Endothelial cell of umbilical vein (primary cell): Measurements from ENCODE around the gene RFFL. TPM values are rescaled to one million over a fixed set of nuclear protein-coding genes. Genes with fewer than 3 reads are reported as not detected.

Source experiments
- BruUV-seq: library from RNA; stranded (reverse); fragments of 400-500 nt; replicated peaks from 2 replicates; lab custom pipeline; 2021; lab: Mats Ljungman, UMichigan
- CTCF ChIA-PET: fragments of 300-600, 350-600 bp; sonication (Branson Sonifier 250); formaldehyde crosslinking; loops from one replicate; lab custom pipeline; 2021; ENCODE audit warnings: antibody characterized with exemption, inconsistent platforms; lab: Charles Lee
- POLR2A ChIA-PET: fragments of 300-600, 350-600 bp; sonication (Branson Sonifier 250); formaldehyde crosslinking; loops from one replicate; lab custom pipeline; 2021; ENCODE audit warnings: antibody characterized with exemption, inconsistent platforms; lab: Charles Lee
- DNase-seq: peaks from one replicate; pipeline ENCODE4 v3.0.0-alpha.2; 2011; ENCODE audit warnings: low read depth, low spot score
- FAIRE-seq: peaks from 2 replicates; lab custom pipeline; 2011; peaks lifted over from hg19 to GRCh38; lab: Jason Lieb, UNC
- H2AFZ ChIP-seq: 2 replicates; pipeline ENCODE4 v1.6.0; 2012; ENCODE audit warnings: low read depth, low read length, control low read depth, inconsistent platforms
- H3K27ac ChIP-seq: 2 replicates; pipeline ENCODE4 v1.5.1; 2011; ENCODE audit warnings: low read depth, mild to moderate bottlenecking, control low read depth, low read length, moderate library complexity; ENCODE audit not compliant: insufficient read depth
- H3K27me3 ChIP-seq, 2 experiments: 2 replicates each; pipeline versions ENCODE4 v1.6.0 to v1.6.1; 2011; ENCODE audit warnings: low read length in 2 of 2, mixed read lengths in 1 of 2; ENCODE audit not compliant: control insufficient read depth in 2 of 2, insufficient read depth in 2 of 2
- H3K36me3 ChIP-seq, 2 experiments: 2 replicates in 1 of 2; 3 replicates in 1 of 2; pipeline ENCODE4 v1.5.1; 2011; ENCODE audit warnings: low read length in 2 of 2, mild to moderate bottlenecking in 1 of 2, moderate library complexity in 1 of 2; ENCODE audit not compliant: control insufficient read depth in 2 of 2, insufficient read depth in 2 of 2; ENCODE audit errors: extremely low read depth in 1 of 2
- H3K4me1 ChIP-seq: 3 replicates; pipeline ENCODE4 v1.5.1; 2011; ENCODE audit warnings: mild to moderate bottlenecking, low read length; ENCODE audit not compliant: control insufficient read depth, insufficient read depth; ENCODE audit errors: extremely low read depth
- H3K4me2 ChIP-seq: 2 replicates; pipeline ENCODE4 v1.6.1; 2011; ENCODE audit warnings: low read length, control low read depth, mixed read lengths; ENCODE audit not compliant: insufficient read depth
- H3K4me3 ChIP-seq, 3 experiments: fragments of 200-600 bp in 1 of 3; sonication (generic), shearing (Covaris generic) in 1 of 3; replicated peaks in 1 of 3; 2 replicates each; pipeline ENCODE4 v1.5.1; 2011 to 2016; ENCODE audit warnings: control low read depth in 3 of 3, low read length in 3 of 3, mild to moderate bottlenecking in 2 of 3, inconsistent platforms in 1 of 3, low read depth in 1 of 3, moderate library complexity in 1 of 3; ENCODE audit not compliant: insufficient read depth in 1 of 3
- H3K79me2 ChIP-seq: 2 replicates; pipeline ENCODE4 v1.6.0; 2012; ENCODE audit warnings: low read length, inconsistent platforms; ENCODE audit not compliant: control insufficient read depth, insufficient read depth
- H3K9ac ChIP-seq: replicated peaks from 2 replicates; pipeline ENCODE3; 2011; ENCODE audit warnings: low read length, control low read depth; ENCODE audit not compliant: insufficient read depth; ENCODE audit errors: extremely low read depth
- H3K9me1 ChIP-seq: replicated peaks from 3 replicates; pipeline ENCODE4 v1.6.0; 2011; ENCODE audit warnings: mild to moderate bottlenecking, low read length; ENCODE audit not compliant: control insufficient read depth, insufficient read depth; ENCODE audit errors: extremely low read depth
- H3K9me3 ChIP-seq: replicated peaks from 2 replicates; pipeline ENCODE4 v1.5.1; 2012; ENCODE audit warnings: low read length, inconsistent platforms; ENCODE audit not compliant: control insufficient read depth, insufficient read depth
- H4K20me1 ChIP-seq: replicated peaks from 2 replicates; pipeline ENCODE3; 2011; ENCODE audit warnings: mild to moderate bottlenecking, low read length; ENCODE audit not compliant: control insufficient read depth, insufficient read depth; ENCODE audit errors: extremely low read depth
- CTCF ChIP-seq, 2 donors: IDR thresholded peaks; 1 replicate in 1 of 2; 2 replicates in 1 of 2; pipeline ENCODE4 v1.5.1; 2011; ENCODE audit warnings: low read length in 2 of 2, mild to moderate bottlenecking in 2 of 2, moderate library complexity in 2 of 2, control low read depth in 1 of 2, inconsistent platforms in 1 of 2, low read depth in 1 of 2; ENCODE audit not compliant: insufficient read depth in 1 of 2; ENCODE audit errors: extremely low read depth in 1 of 2
- EZH2 ChIP-seq: IDR thresholded peaks from 2 replicates; pipeline ENCODE4 v1.6.1; 2012; ENCODE audit warnings: borderline replicate concordance, low read depth, mild to moderate bottlenecking, moderate library complexity, low read length, inconsistent platforms; ENCODE audit not compliant: severe bottlenecking
- FOS ChIP-seq: IDR thresholded peaks from 2 replicates; pipeline ENCODE4 v1.6.1; 2011; ENCODE audit warnings: mild to moderate bottlenecking, low read length, moderate library complexity, borderline replicate concordance; ENCODE audit not compliant: insufficient read depth
- GATA2 ChIP-seq: IDR thresholded peaks from 2 replicates; pipeline ENCODE4 v1.7.0; 2011; ENCODE audit warnings: low read depth, mild to moderate bottlenecking, moderate library complexity, mixed read lengths, low read length; ENCODE audit not compliant: insufficient read length, insufficient read depth
- JUN ChIP-seq: IDR thresholded peaks from 2 replicates; pipeline ENCODE4 v1.6.1; 2011; ENCODE audit warnings: borderline replicate concordance, low read depth; ENCODE audit not compliant: insufficient read length, insufficient read depth
- MAX ChIP-seq: IDR thresholded peaks from 2 replicates; pipeline ENCODE4 v1.6.1; 2011; ENCODE audit not compliant: insufficient read depth, insufficient read length
- MYC ChIP-seq: IDR thresholded peaks from one replicate; pipeline ENCODE4 v1.6.1; 2011; ENCODE audit warnings: mild to moderate bottlenecking, low read depth, low read length
- POLR2A ChIP-seq: IDR thresholded peaks from 2 replicates; pipeline ENCODE4 v1.6.1; 2012; ENCODE audit warnings: low read depth, mild to moderate bottlenecking, control low read depth, low read length
- POLR2AphosphoS5 ChIP-seq: IDR thresholded peaks from 2 replicates; pipeline ENCODE4 v1.6.1; 2012; ENCODE audit warnings: low read depth, mild to moderate bottlenecking, control low read depth, low read length, moderate library complexity; ENCODE audit not compliant: insufficient read depth
- dilution Hi-C: fragments of 300-500 bp; cut with MboI; formaldehyde crosslinking; loops from one replicate; pipeline ENCODE4 v1.15.0; 2019; ENCODE audit warnings: low sequenced_read_pairs; ENCODE audit not compliant: extremely low pct_ligation_motif_present
- intact Hi-C: fragments of 100-400 bp; cut with micrococcal nuclease; formaldehyde crosslinking; loops from one replicate; pipeline ENCODE4 v1.10.0; 2022
- polyA plus RNA-seq, 4 experiments: library from polyadenylated mRNA; depleted of rRNA in 3 of 4; stranded (reverse) in 3 of 4; unstranded in 1 of 4; fragments of >200 nt; gene quantifications; 2 replicates each; pipeline versions ENCODE4 v1.2.1 to v1.2.3, GENCODE V29; 2011 to 2012; ENCODE audit warnings: missing spikeins in 1 of 4
- total RNA-seq: library from RNA; stranded (reverse); gene quantifications from 2 replicates; pipeline ENCODE4 v1.2.3, GENCODE V29; 2021

Gene RFFL
- total and polyA plus RNA-seq, 2 donors (not counting 3 experiments of a cell fraction or from before 2014, with no cell fraction given), result 7.0 to 14.1 TPM

GRCh38 chr17:35068249-35068648, 4.7 kb upstream of the RFFL start:
- intact Hi-C loops (no loop called here), dilution Hi-C loops (no loop called here)
- ChIA-PET POLR2A (no interaction called here), CTCF (interaction anchor here (0.8 to 2.2 kb wide), 4 partner anchors 9 to 46 kb away, joined by 3 to 9 read pairs (median 4); no protein-coding TSS in a partner anchor)
- H3K4me3 ChIP-seq, result no peak overlapping the region
- no peaks in the 10 kb centered on the region for H4K20me1 ChIP-seq
- H3K27me3 ChIP-seq, result no peaks in the 10 kb centered on the region
- H3K4me2 ChIP-seq, result no peak overlapping the region
- no peaks in the 10 kb centered on the region for H3K9me3 ChIP-seq
- DNase-seq (no peak), FAIRE-seq (no peak)
- no TSS peak for BruUV-seq
- no peak overlapping the region for H2AFZ ChIP-seq
- H3K36me3 ChIP-seq, result no peaks in the 10 kb centered on the region
- peaks cover 7% of the 10 kb centered on the region for H3K79me2 ChIP-seq
- H3K27ac ChIP-seq, result no peak overlapping the region
- no peak overlapping the region for H3K9ac ChIP-seq
- TF ChIP-seq CTCF (IDR thresholded peaks at IDR 0.05; ENCODE audit: extremely low read depth in 1 of 2, insufficient read depth in 1 of 2, low read depth in 1 of 2, low read length in 2 of 2) (no peak), POLR2AphosphoS5 (no peak), MYC (no peak), FOS (no peak), JUN (no peak), MAX (no peak), POLR2A (no peak), GATA2 (no peak), EZH2 (no peak)
- peaks cover 7% of the 10 kb centered on the region for H3K4me1 ChIP-seq
- H3K9me1 ChIP-seq, result no peaks in the 10 kb centered on the region
